Stromal cell of bone marrow (primary cell): Measurements from ENCODE around the gene ARHGAP22.

ENCODE experiments used
- DNase-seq: peaks from one replicate; pipeline ENCODE4 v3.0.0-alpha.2; 2012; ENCODE audit warnings: low read depth

The ARHGAP22 gene

GRCh38 chr10:48587819-48588218 is 17.1 kb downstream of the ARHGAP22 start:
- DNase-seq = no peak

GRCh38 chr10:48587101-48587500 is 17.8 kb downstream of the ARHGAP22 start:
- DNase-seq = no peak

GRCh38 chr10:48582970-48583369 is 21.9 kb downstream of the ARHGAP22 start:
- no peak for DNase-seq

GRCh38 chr10:48580236-48580635 is 24.6 kb downstream of the ARHGAP22 start:
- DNase-seq = no peak

- DNase-seq = no peak
Measured at GRCh38 chr10:48579251-48579960, 25.5 kb downstream of the ARHGAP22 start.

- no peak for DNase-seq
Measured at GRCh38 chr10:48577158-48577557, 27.7 kb downstream of the ARHGAP22 start.

- DNase-seq = no peak
Measured at GRCh38 chr10:48576501-48576900, 28.4 kb downstream of the ARHGAP22 start.

GRCh38 chr10:48575901-48576300 is 29.0 kb downstream of the ARHGAP22 start:
- no peak for DNase-seq

- no peak for DNase-seq
Measured at GRCh38 chr10:48574817-48575380, 30.0 kb downstream of the ARHGAP22 start.

- DNase-seq = no peak
Measured at GRCh38 chr10:48574322-48574796, 30.5 kb downstream of the ARHGAP22 start.

- no peak for DNase-seq
Measured at GRCh38 chr10:48573045-48573444, 31.8 kb downstream of the ARHGAP22 start.

- peak; percentile 31 for DNase-seq
Measured at GRCh38 chr10:48572414-48572813, 32.5 kb downstream of the ARHGAP22 start.

- DNase-seq = no peak
Measured at GRCh38 chr10:48568546-48568945, 36.3 kb downstream of the ARHGAP22 start.

GRCh38 chr10:48568131-48568530 is 36.7 kb downstream of the ARHGAP22 start:
- DNase-seq = no peak

- DNase-seq = no peak
Measured at GRCh38 chr10:48567346-48567745, 37.5 kb downstream of the ARHGAP22 start.

- DNase-seq = no peak
Measured at GRCh38 chr10:48564466-48565160, 40.3 kb downstream of the ARHGAP22 start.

GRCh38 chr10:48557511-48558123 is 47.3 kb downstream of the ARHGAP22 start:
- no peak for DNase-seq

GRCh38 chr10:48556713-48557112 is 48.2 kb downstream of the ARHGAP22 start:
- no peak for DNase-seq

GRCh38 chr10:48556065-48556464 is 48.8 kb downstream of the ARHGAP22 start:
- DNase-seq = no peak

- no peak for DNase-seq
Measured at GRCh38 chr10:48555310-48556042, 49.4 kb downstream of the ARHGAP22 start.

- DNase-seq = no peak
Measured at GRCh38 chr10:48554656-48555055, 50.2 kb downstream of the ARHGAP22 start.

- no peak for DNase-seq
Measured at GRCh38 chr10:48554246-48554645, 50.6 kb downstream of the ARHGAP22 start.
